Pancreas (tissue), 10 donors: ENCODE measurements around the gene DNM3. TPM values are rescaled to one million over a fixed set of nuclear protein-coding genes. Genes with fewer than 3 reads are reported as not detected.

Experiments used
- ATAC-seq, 4 donors: fragments of 200-7000 bp; cut with Tn5 transposase; one replicate each; pipeline versions ENCODE4 v1.8.0 to v1.9.1; 2020; ENCODE audit warnings: mild to moderate bottlenecking in 4 of 4, moderate library complexity in 4 of 4
- DNase-seq, 6 donors: peaks; one replicate each; pipeline ENCODE4 v3.0.0-alpha.2; 2020
- FAIRE-seq: peaks from 2 replicates; lab custom pipeline; 2012; peaks lifted over from hg19 to GRCh38; lab: Jason Lieb, UNC
- H3K27ac ChIP-seq, 4 donors: fragments of 200-600 bp; sonication (generic); 1 replicate in 3 of 4; 2 replicates in 1 of 4; pipeline versions ENCODE4 v1.5.0 to v1.8.0; 2020
- H3K27me3 ChIP-seq, 4 donors: fragments of 200-600 bp; one replicate each; pipeline ENCODE4 v1.8.0; 2021
- H3K36me3 ChIP-seq, 3 donors: fragments of 200-600 bp; sonication (generic) in 1 of 3; one replicate each; pipeline versions ENCODE4 v1.5.0 to v1.8.0; 2020 to 2021
- H3K4me1 ChIP-seq, 3 donors: fragments of 200-600 bp; one replicate each; pipeline ENCODE4 v1.8.0; 2021
- H3K4me3 ChIP-seq, 4 donors: fragments of 200-600 bp; sonication (generic) in 2 of 4; one replicate each; pipeline versions ENCODE4 v1.5.0 to v1.8.0; 2020 to 2021
- H3K9me3 ChIP-seq, 4 donors: fragments of 200-600 bp; one replicate each; pipeline ENCODE4 v1.8.0; 2021
- CTCF ChIP-seq, 4 donors: fragments of 200-600 bp; sonication (generic) in 3 of 4; IDR thresholded peaks; one replicate each; pipeline versions ENCODE4 v1.5.0 to v1.8.0; 2021; ENCODE audit warnings: antibody characterized with exemption in 4 of 4
- WGBS, 2 donors: extraction: QIAGEN DNeasy Blood & Tissue Kit; methylation state at CpG; one replicate each; pipeline ENCODE4 v1.1.7; 2013; 5-methylcytosine and 5-hydroxymethylcytosine counted together
- intact Hi-C, 3 donors: fragments of 100-400 bp; cut with DNase I; formaldehyde crosslinking; loops; one replicate each; pipeline versions ENCODE4 v1.11.1 to v1.14.2; 2022
- polyA plus RNA-seq, 2 donors: library from polyadenylated mRNA; stranded (reverse); fragments of 200-250 nt; gene quantifications; one replicate each; pipeline ENCODE4 v1.2.3, GENCODE V29; 2013
- total RNA-seq, 6 donors: library from RNA; stranded (reverse); fragmentation: NEBNext Ultra II Directional in 4 of 6; extraction: Animal tissue kit (Norgen Biotek cat#: 25700) in 4 of 6; gene quantifications; one replicate each; pipeline versions ENCODE4 v1.2.1 to v1.2.4, GENCODE V29; 2021 to 2023
- donor health status: healthy with polysubstance abuse.
- donor health status: DM: no; HTN: no; CAD: no; lungs with moderate emphysema.
- donor health status: DM: no; HTN: no; CAD: no.
- donor health status: control.
- donor health status: control.
- donor health status: Bipolar disorder and iron deficiency.
- donor health status: DM: yes; HTN: yes; CAD: no.
- donor health status: DM: no; HTN: no; CAD: no.
- donor health status: DM: no; HTN: no; CAD: no.
- donor health status: DM: yes; HTN: yes; CAD: no.

The DNM3 gene
- total and polyA plus RNA-seq, 8 donors = 0.40 to 1.3 (median 0.78) TPM

GRCh38 chr1:171800342-171800741, 41.0 kb upstream of the DNM3 start:
- no peaks in the 10 kb centered on the region for H3K27me3 ChIP-seq
- intact Hi-C loops = loop anchor here (5.0 to 10.0 kb wide), 3 partner anchors 174 to 192 kb away; no protein-coding TSS in a partner anchor
- H3K9me3 ChIP-seq = no peaks in the 10 kb centered on the region
- WGBS, 2 donors = 82 to 87% methylated on average over 3 of the region's 3 CpGs
- no peak for TF ChIP-seq CTCF (IDR thresholded peaks at IDR 0.05)
- no peaks in the 10 kb centered on the region for H3K4me1 ChIP-seq
- H3K36me3 ChIP-seq = peaks cover 0 to 22% (median 0%) of the 10 kb centered on the region in 3 donors
- no peak overlapping the region for H3K4me3 ChIP-seq
- H3K27ac ChIP-seq = no peak overlapping the region
- FAIRE-seq (no peak), DNase-seq (no peak), ATAC-seq (no peak)

DNA sequence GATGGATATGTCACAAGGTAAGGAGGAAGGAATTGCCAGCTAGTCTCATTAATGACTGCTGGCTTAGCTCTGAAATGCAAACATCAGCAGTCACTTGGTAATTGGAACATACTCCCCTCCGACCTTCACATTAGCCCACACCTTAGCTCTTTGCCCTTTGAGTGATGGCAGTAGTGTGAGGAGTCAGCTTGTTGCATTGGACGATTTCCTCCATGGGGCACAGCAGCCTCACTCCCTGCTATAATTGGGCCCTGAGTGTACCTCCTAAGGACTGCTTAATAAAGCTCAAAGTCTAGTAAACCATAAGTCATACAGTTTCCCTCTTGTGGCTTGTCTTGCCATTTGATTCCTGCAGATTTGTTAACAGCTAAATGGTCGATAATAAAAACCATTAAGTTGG, 40.4 kb upstream of the DNM3 start:
- no peak for TF ChIP-seq CTCF (IDR thresholded peaks at IDR 0.05)
- intact Hi-C loops = loop anchor here (5.0 to 10.0 kb wide), 3 partner anchors 174 to 191 kb away; no protein-coding TSS in a partner anchor
- ATAC-seq (no peak), DNase-seq (no peak), FAIRE-seq (no peak)
- WGBS, 2 donors = 50 to 61% methylated on average over 3 of the region's 3 CpGs
- peaks cover 0 to 17% (median 0%) of the 10 kb centered on the region in 3 donors for H3K36me3 ChIP-seq
- no peak overlapping the region for H3K27ac ChIP-seq
- H3K9me3 ChIP-seq = no peaks in the 10 kb centered on the region
- no peaks in the 10 kb centered on the region for H3K4me1 ChIP-seq
- H3K27me3 ChIP-seq = no peaks in the 10 kb centered on the region
- H3K4me3 ChIP-seq = no peak overlapping the region

DNA sequence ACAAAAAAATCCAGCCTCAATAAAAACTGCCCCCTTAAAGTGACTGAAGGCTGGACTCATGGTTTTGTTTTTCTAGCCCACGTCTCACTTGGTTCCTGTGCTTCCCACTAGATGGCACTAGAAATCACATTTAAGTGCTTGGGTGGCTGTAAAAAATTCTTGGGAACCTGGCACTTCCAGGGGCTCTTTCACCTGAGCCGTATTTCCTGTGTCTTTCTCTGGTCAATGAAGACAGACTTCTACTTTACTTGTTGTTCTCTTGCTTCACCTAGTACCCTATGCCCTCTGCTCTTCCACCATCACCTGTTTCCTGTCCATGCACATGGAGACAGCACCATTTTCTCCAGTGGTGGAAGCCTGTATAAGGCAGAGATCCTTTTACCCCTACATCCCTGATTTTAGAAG, 39.8 kb upstream of the DNM3 start:
- Histone ChIP-seq H3K4me3 (no peak overlapping the region), H3K9me3 (no peaks in the 10 kb centered on the region), H3K4me1 (no peaks in the 10 kb centered on the region), H3K27ac (no peak overlapping the region), H3K27me3 (no peaks in the 10 kb centered on the region), H3K36me3 (peaks cover 0 to 11% (median 0%) of the 10 kb centered on the region in 3 donors)
- TF ChIP-seq CTCF (IDR thresholded peaks at IDR 0.05) = peak; percentile 40 to 71 (median 64)
- FAIRE-seq = no peak
- peak in 3 of 4 donors; percentile 74 to 88 (median 79) for ATAC-seq
- 5 to 7% methylated on average over 2 of the region's 2 CpGs for WGBS, 2 donors
- DNase-seq = peak in 1 of 6 donors; percentile 26
- intact Hi-C loops = loop anchor here (5.0 to 10.0 kb wide), 3 partner anchors 173 to 191 kb away; no protein-coding TSS in a partner anchor

GRCh38 chr1:171802207-171802606, 39.1 kb upstream of the DNM3 start:
- Histone ChIP-seq H3K27ac (no peak overlapping the region), H3K9me3 (no peaks in the 10 kb centered on the region)
- no peak for FAIRE-seq

More at GRCh38 chr1:171802207-171802606, 39.1 kb upstream of the DNM3 start:
- Histone ChIP-seq H3K36me3 (peaks cover 0 to 4% (median 0%) of the 10 kb centered on the region in 3 donors), H3K4me1 (no peaks in the 10 kb centered on the region), H3K27me3 (no peaks in the 10 kb centered on the region), H3K4me3 (no peak overlapping the region)
- ATAC-seq = no peak
- no peak for TF ChIP-seq CTCF (IDR thresholded peaks at IDR 0.05)
- WGBS, 2 donors = 86 to 90% methylated on average over 3 of the region's 3 CpGs
- intact Hi-C loops = loop anchor here (5.0 to 10.0 kb wide), 3 partner anchors 173 to 190 kb away; no protein-coding TSS in a partner anchor
- DNase-seq = no peak
